ENCODE measurements around the gene PCDHA7.
"Not testable (repeated sequence)": the region's sequence is repeated elsewhere in the genome, so short reads cannot be mapped to it uniquely, and the experiment has no call there.

The PCDHA7 gene, protein sequence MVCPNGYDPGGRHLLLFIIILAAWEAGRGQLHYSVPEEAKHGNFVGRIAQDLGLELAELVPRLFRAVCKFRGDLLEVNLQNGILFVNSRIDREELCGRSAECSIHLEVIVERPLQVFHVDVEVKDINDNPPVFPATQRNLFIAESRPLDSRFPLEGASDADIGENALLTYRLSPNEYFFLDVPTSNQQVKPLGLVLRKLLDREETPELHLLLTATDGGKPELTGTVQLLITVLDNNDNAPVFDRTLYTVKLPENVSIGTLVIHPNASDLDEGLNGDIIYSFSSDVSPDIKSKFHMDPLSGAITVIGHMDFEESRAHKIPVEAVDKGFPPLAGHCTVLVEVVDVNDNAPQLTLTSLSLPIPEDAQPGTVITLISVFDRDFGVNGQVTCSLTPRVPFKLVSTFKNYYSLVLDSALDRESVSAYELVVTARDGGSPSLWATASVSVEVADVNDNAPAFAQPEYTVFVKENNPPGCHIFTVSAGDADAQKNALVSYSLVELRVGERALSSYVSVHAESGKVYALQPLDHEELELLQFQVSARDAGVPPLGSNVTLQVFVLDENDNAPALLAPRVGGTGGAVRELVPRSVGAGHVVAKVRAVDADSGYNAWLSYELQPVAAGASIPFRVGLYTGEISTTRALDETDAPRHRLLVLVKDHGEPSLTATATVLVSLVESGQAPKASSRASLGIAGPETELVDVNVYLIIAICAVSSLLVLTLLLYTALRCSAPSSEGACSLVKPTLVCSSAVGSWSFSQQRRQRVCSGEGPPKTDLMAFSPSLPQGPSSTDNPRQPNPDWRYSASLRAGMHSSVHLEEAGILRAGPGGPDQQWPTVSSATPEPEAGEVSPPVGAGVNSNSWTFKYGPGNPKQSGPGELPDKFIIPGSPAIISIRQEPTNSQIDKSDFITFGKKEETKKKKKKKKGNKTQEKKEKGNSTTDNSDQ

GRCh38 chr5:140833993-140834392, at the start of gene PCDHA7:
Gene PCDHA7 (plus strand): TSS chr5:140834269. CDS start chr5:140834384, 115 bp downstream.
- no peak for DNase-seq (ENCODE audit: low spot score)

DNA sequence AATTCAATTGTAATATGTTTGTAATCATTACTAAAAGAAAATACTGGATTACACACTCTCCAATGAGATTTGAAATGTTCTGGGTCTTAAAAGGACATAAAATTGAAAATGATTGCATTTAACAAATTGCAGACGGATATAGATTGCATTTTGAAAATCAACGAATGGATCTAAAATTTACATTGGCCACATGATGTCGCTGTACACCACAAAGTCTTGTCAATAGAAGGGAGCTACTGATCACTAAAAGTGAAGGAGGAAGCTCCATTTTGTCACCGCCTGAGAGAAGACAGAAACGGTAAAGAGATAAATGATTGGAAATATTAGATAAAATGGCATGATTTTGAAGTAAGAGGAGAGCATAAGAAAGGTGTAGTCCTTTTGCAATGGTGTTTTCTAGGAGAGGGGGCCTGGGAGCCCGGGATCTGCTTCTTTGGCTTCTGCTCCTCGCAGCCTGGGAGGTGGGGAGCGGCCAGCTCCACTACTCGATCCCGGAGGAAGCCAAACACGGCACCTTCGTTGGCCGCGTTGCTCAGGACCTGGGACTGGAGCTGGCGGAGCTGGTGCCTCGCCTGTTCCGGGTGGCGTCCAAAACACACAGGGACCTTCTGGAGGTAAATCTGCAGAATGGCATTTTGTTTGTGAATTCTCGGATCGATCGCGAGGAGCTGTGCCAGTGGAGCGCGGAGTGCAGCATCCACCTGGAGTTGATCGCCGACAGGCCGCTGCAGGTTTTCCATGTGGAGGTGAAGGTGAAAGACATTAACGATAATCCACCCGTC, 48.0 kb upstream of the PCDHA7 start, which contains the start of gene PCDHA1:
PCDHA1 (plus strand) TSS at position 236 of the 782 bp plus-strand sequence.
- DNase-seq (ENCODE audit: low spot score), result no peak

DNA sequence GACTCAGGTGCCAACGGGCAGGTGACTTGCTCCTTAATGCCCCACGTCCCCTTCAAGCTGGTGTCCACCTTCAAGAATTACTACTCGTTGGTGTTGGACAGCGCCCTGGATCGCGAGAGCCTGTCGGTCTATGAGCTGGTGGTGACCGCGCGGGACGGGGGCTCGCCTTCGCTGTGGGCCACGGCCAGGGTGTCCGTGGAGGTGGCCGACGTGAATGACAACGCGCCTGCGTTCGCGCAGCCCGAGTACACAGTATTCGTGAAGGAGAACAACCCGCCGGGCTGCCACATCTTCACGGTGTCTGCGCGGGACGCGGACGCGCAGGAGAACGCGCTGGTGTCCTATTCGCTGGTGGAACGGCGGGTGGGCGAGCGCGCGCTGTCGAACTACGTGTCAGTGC, 46.6 kb upstream of the PCDHA7 start:
- DNase-seq (ENCODE audit: low spot score), result not testable (repeated sequence)

GRCh38 chr5:140787849-140788504, 46.1 kb upstream of the PCDHA7 start:
- not testable (repeated sequence) for DNase-seq (ENCODE audit: low spot score)

DNA sequence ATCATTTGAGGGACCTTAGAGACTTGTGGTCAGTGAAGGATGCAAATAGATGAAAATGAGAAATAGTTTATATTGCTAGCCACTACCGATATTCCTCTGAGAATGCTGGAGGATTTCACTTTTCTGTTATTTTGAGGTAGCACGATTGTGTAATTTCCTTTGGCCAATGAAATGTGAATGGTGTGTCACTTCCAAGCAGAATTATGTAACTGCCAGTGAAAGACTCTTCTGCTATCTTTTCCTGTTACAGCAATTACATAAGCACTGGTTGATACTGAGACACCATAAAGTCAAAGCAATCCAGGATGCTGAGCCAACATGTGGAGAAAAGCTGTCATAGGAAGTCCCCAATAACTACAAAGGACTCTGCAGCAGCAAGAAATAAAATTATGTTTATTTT, 43.0 kb upstream of the PCDHA7 start:
- no peak for DNase-seq (ENCODE audit: low spot score)

DNA sequence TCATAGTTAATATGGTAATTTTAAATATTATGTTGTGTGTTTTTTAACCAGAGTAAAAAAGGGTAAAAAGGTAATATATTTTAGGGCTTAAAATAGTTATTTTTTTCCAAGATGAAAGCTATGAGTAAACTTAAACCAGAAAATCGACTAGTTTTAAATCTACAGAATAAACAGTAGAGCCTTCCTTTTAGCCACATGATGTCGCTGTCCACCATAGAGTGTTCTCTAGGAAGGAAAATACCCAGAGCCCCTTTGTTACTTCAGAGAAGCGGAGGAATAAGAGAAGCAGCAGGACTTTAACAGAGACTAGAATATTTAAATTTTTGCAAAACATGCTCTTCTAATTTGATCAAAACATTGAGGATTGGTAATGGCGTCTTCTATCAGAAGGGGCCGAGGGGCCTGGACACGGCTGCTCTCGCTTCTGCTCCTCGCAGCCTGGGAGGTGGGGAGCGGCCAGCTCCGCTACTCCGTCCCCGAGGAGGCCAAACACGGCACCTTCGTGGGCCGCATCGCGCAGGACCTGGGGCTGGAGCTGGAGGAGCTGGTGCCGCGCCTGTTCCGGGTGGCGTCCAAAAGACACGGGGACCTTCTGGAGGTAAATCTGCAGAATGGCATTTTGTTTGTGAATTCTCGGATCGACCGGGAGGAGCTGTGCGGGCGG, 39.3 kb upstream of the PCDHA7 start, which contains the start of gene PCDHA2:
PCDHA2 (plus strand) TSS at position 258 of the 664 bp plus-strand sequence.
- no peak for DNase-seq (ENCODE audit: low spot score)

DNA sequence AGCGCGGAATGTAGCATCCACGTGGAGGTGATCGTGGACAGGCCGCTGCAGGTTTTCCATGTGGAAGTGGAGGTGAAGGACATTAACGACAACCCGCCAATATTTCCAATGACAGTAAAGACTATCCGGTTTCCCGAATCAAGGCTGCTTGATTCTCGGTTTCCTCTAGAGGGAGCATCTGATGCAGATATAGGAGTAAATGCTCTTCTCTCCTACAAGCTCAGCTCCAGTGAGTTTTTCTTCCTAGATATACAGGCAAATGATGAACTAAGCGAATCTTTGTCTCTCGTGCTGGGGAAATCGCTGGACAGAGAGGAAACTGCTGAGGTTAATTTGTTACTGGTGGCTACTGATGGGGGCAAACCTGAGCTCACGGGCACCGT, 38.8 kb upstream of the PCDHA7 start:
- no peak for DNase-seq (ENCODE audit: low spot score)

DNA sequence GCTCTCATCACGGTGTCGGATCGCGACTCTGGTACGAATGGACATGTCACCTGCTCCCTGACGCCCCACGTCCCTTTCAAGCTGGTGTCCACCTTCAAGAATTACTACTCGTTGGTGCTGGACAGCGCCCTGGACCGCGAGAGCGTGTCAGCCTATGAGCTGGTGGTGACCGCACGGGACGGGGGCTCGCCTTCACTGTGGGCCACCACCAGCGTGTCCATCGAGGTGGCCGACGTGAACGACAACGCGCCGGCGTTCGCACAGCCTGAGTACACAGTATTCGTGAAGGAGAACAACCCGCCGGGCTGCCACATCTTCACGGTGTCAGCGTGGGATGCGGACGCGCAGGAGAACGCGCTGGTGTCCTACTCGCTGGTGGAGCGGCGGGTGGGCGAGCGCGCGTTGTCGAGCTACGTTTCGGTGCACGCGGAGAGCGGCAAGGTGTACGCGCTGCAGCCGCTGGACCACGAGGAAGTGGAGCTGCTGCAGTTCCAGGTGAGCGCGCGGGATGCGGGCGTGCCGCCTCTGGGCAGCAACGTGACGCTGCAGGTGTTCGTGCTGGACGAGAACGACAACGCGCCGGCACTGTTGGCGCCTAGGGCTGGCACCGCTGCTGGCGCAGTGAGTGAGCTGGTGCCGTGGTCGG, 37.9 kb upstream of the PCDHA7 start:
- DNase-seq (ENCODE audit: low spot score), result not testable (repeated sequence)

DNA sequence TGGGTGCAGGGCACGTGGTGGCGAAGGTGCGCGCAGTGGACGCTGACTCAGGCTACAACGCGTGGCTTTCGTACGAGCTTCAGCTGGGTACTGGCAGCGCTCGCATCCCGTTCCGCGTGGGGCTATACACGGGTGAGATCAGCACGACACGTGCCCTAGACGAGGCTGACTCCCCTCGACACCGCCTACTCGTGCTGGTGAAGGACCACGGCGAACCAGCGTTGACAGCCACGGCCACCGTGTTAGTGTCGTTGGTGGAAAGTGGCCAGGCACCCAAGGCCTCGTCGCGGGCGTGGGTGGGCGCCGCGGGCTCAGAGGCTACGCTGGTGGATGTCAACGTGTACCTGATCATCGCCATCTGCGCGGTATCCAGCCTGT, 37.4 kb upstream of the PCDHA7 start:
- no peak for DNase-seq (ENCODE audit: low spot score)

- DNase-seq (ENCODE audit: low spot score), result no peak
Observed at GRCh38 chr5:140800816-140801493, 33.1 kb upstream of the PCDHA7 start, which contains the start of gene PCDHA3. Gene PCDHA3 (plus strand): TSS chr5:140801057.

DNA sequence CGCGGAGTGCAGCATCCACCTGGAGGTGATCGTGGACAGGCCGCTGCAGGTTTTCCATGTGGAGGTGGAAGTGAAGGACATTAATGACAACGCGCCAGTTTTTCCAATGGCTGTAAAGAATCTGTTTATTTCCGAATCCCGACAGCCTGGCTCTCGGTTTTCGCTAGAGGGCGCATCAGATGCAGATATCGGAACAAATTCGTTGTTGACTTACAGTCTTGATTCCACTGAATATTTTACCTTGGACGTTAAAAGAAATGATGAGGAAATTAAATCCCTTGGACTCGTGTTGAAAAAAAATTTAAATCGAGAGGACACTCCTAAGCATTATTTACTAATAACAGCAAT, 32.6 kb upstream of the PCDHA7 start:
- no peak for DNase-seq (ENCODE audit: low spot score)

- not testable (repeated sequence) for DNase-seq (ENCODE audit: low spot score)
Observed at GRCh38 chr5:140802381-140802780, 31.7 kb upstream of the PCDHA7 start.

- no peak for DNase-seq (ENCODE audit: low spot score)
Observed at GRCh38 chr5:140802781-140803271, 31.2 kb upstream of the PCDHA7 start.

- DNase-seq (ENCODE audit: low spot score), result no peak
Observed at GRCh38 chr5:140806834-140807775, 27.0 kb upstream of the PCDHA7 start, which contains the start of gene PCDHA4. Gene PCDHA4 (plus strand): TSS chr5:140807068.

DNA sequence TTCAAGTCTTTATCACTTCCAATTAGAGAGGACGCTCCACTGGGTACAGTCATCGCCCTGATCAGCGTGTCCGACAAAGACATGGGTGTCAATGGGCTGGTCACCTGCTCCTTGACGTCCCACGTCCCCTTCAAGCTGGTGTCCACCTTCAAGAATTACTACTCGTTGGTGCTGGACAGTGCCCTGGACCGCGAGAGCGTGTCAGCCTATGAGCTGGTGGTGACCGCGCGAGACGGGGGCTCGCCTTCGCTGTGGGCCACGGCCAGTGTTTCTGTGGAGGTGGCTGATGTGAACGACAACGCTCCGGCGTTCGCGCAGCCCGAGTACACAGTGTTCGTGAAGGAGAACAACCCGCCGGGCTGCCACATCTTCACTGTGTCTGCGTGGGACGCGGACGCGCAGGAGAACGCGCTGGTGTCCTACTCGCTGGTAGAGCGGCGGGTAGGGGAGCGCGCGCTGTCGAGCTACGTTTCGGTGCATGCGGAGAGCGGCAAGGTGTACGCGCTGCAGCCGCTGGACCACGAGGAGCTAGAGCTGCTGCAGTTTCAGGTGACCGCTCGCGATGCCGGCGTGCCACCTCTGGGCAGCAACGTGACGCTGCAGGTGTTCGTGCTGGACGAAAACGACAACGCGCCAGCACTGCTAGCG, 25.7 kb upstream of the PCDHA7 start:
- DNase-seq (ENCODE audit: low spot score), result not testable (repeated sequence)

DNA sequence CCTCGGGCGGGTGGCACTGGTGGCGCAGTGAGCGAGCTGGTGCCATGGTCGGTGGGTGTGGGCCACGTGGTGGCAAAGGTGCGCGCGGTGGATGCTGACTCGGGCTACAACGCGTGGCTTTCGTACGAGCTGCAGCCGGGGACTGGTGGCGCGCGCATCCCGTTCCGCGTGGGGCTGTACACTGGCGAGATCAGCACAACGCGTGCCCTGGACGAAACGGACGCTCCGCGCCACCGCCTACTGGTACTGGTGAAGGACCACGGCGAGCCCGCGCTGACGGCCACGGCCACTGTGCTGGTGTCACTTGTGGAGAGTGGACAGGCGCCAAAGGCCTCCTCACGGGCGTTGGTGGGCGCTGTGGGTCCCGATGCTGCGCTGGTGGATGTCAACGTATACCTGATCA, 25.2 kb upstream of the PCDHA7 start:
- DNase-seq (ENCODE audit: low spot score), result no peak

DNA sequence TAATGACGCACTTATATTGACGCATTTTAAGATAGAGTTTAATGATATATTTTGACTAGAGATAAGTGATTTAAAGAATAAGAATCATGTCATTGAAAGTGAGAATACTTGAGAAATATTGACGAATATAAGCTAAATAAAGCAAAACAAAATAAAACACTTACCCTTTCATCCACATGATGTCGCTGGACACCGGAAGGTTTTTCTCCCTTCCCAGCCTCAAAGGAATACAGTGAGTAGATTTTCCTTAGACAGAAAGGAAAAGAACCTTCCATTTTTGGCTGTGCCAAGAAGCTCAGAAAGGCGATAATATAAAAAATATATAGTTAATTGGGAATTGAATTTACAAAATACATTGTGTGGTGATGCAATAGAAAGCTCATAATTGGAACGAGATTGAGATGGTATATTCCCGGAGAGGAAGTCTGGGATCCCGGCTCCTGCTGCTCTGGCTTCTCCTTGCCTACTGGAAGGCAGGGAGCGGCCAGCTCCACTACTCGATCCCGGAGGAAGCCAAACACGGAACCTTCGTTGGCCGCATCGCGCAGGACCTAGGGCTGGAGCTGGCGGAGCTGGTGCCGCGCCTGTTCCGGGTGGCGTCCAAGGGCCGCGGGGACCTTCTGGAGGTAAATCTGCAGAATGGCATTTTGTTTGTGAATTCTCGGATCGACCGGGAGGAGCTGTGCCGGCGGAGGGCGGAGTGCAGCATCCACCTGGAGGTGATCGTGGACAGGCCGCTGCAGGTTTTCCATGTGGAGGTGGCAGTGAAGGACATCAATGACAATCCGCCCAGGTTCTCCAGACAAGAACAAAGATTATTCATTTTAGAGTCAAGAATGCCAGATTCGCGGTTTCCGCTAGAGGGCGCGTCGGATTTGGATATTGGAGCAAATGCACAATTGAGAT, 12.4 kb upstream of the PCDHA7 start, which contains the start of gene PCDHA5:
PCDHA5 (plus strand) TSS at position 239 of the 906 bp plus-strand sequence.
- no peak for DNase-seq (ENCODE audit: low spot score)
